OCI-LY7 (cell line): ENCODE data around the gene OPHN1. TPM values are rescaled to one million over a fixed set of nuclear protein-coding genes. Genes with fewer than 3 reads are reported as not detected.
"Not testable (repeated sequence)": the region's sequence is repeated elsewhere in the genome, so short reads cannot be mapped to it uniquely, and the experiment has no call there.

Experiments used
- BruUV-seq: library from RNA; stranded (reverse); fragments of 400-500 nt; replicated peaks from 2 replicates; lab custom pipeline; 2021; lab: Mats Ljungman, UMichigan
- CTCF ChIA-PET: fragments of 300-600 bp; sonication (Branson Sonifier 250); formaldehyde crosslinking; loops from one replicate; lab custom pipeline; 2022; ENCODE audit warnings: antibody characterized with exemption; ENCODE audit not compliant: unreplicated experiment; lab: Charles Lee
- POLR2A ChIA-PET: fragments of 300-600 bp; sonication (Branson Sonifier 250); formaldehyde crosslinking; loops from one replicate; lab custom pipeline; 2022; ENCODE audit warnings: antibody characterized with exemption; lab: Charles Lee
- DNase-seq: peaks from one replicate; pipeline ENCODE4 v3.0.0-alpha.2; 2015; ENCODE audit warnings: low spot score
- H2AFZ ChIP-seq: fragments of 200-600 bp; sonication (generic), shearing (Covaris generic); 2 replicates; pipeline ENCODE4 v1.6.1; 2014; ENCODE audit warnings: mild to moderate bottlenecking, antibody characterized with exemption, low read length, moderate library complexity
- H3K27ac ChIP-seq: fragments of 200-600 bp; sonication (generic); 2 replicates; pipeline ENCODE4 v1.5.1; 2014; ENCODE audit warnings: mixed run types, low read depth, mild to moderate bottlenecking, moderate library complexity, low read length, inconsistent platforms; ENCODE audit not compliant: poor library complexity, severe bottlenecking
- H3K36me3 ChIP-seq: fragments of 200-600 bp; sonication (generic); 2 replicates; pipeline ENCODE4 v1.6.1; 2014; ENCODE audit warnings: mild to moderate bottlenecking, antibody characterized with exemption, low read length, moderate library complexity, mixed read lengths; ENCODE audit not compliant: insufficient read depth
- H3K4me1 ChIP-seq: fragments of 200-600 bp; sonication (generic); 2 replicates; pipeline ENCODE4 v1.5.1; 2014; ENCODE audit warnings: mild to moderate bottlenecking, low read length; ENCODE audit not compliant: insufficient read depth, poor library complexity, severe bottlenecking
- H3K4me2 ChIP-seq: fragments of 200-600 bp; sonication (generic); 2 replicates; pipeline ENCODE4 v1.6.1; 2014; ENCODE audit warnings: mild to moderate bottlenecking, low read length
- H3K4me3 ChIP-seq: fragments of 200-600 bp; sonication (generic); 2 replicates; pipeline ENCODE4 v1.5.1; 2014; ENCODE audit warnings: mild to moderate bottlenecking, low read depth, low read length; ENCODE audit not compliant: poor library complexity, severe bottlenecking
- H3K79me2 ChIP-seq: fragments of 200-600 bp; sonication (generic); 2 replicates; pipeline ENCODE4 v1.6.1; 2016; ENCODE audit warnings: low read depth, mild to moderate bottlenecking, low read length, moderate library complexity, mixed read lengths; ENCODE audit not compliant: insufficient read depth
- H3K9me2 ChIP-seq: fragments of 200-600 bp; sonication (generic); 2 replicates; pipeline ENCODE4 v1.6.1; 2016; ENCODE audit warnings: mild to moderate bottlenecking, low read length, mixed read lengths; ENCODE audit not compliant: insufficient read depth
- H3K9me3 ChIP-seq: fragments of 200-600 bp; sonication (generic); 2 replicates; pipeline ENCODE4 v1.6.1; 2014; ENCODE audit warnings: mild to moderate bottlenecking, mixed run types, low read length, mixed read lengths
- H4K20me1 ChIP-seq: fragments of 200-600 bp; sonication (generic); 2 replicates; pipeline ENCODE4 v1.6.1; 2014; ENCODE audit warnings: mild to moderate bottlenecking, antibody characterized with exemption, low read length, moderate library complexity, mixed read lengths; ENCODE audit not compliant: insufficient read depth
- EZH2phosphoT487 ChIP-seq: fragments of 200-600 bp; sonication (generic); IDR thresholded peaks from 2 replicates; pipeline ENCODE4 v1.6.1; 2018; ENCODE audit warnings: low read depth, borderline replicate concordance, mild to moderate bottlenecking, mixed run types, antibody characterized with exemption, low read length, moderate library complexity, mixed read lengths
- intact Hi-C: fragments of 100-400 bp; cut with micrococcal nuclease; formaldehyde crosslinking; loops from one replicate; pipeline ENCODE4 v1.10.0; 2022; ENCODE audit not compliant: unreplicated experiment
- total RNA-seq, 2 experiments: library from RNA; depleted of rRNA in 1 of 2; stranded (reverse); fragments of >200 nt in 1 of 2; shearing (Covaris generic) in 1 of 2; gene quantifications; 2 replicates each; pipeline ENCODE4 v1.2.3, GENCODE V29; 2014 to 2022
- TF ChIP-seq, protein P1 (sequence below): fragments of 200-600 bp; sonication (generic); conservative IDR thresholded peaks from 2 replicates; pipeline ENCODE4 v1.5.1; 2014; ENCODE audit warnings: mild to moderate bottlenecking, antibody characterized with exemption, low read length, moderate library complexity, mixed read lengths

The OPHN1 gene
- total RNA-seq, 2 experiments from 2014 or later = not detected

DNA sequence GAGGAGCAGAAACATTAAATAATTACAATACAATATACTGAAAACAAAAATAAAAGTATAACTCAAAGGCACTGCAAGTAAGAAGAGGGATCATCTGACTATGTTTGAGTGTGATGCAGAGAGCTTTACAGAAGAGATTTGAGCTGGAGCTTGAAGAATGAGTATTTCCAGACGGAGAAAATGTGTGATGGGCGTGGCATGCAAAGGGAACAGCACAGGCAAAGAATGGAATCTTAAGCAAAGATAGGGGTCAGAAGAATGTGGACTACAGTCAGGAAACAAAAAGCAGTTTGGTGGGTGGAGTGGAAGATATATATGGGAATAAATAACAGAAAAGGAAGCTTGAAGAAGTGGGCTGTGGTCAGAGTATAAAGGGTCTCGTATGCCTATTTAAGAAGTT lies 45.5 kb downstream of the OPHN1 start:
- H3K27ac ChIP-seq = no peak overlapping the region
- H3K9me3 ChIP-seq = no peaks in the 10 kb centered on the region
- ChIA-PET POLR2A (no interaction called here), CTCF (no interaction called here)
- intact Hi-C loops = no loop called here
- H4K20me1 ChIP-seq = no peaks in the 10 kb centered on the region
- no peak overlapping the region for H3K4me3 ChIP-seq
- no peak for DNase-seq
- H3K4me2 ChIP-seq = no peak overlapping the region
- TF ChIP-seq EZH2phosphoT487 = no peak
- TF ChIP-seq, protein P1, sequence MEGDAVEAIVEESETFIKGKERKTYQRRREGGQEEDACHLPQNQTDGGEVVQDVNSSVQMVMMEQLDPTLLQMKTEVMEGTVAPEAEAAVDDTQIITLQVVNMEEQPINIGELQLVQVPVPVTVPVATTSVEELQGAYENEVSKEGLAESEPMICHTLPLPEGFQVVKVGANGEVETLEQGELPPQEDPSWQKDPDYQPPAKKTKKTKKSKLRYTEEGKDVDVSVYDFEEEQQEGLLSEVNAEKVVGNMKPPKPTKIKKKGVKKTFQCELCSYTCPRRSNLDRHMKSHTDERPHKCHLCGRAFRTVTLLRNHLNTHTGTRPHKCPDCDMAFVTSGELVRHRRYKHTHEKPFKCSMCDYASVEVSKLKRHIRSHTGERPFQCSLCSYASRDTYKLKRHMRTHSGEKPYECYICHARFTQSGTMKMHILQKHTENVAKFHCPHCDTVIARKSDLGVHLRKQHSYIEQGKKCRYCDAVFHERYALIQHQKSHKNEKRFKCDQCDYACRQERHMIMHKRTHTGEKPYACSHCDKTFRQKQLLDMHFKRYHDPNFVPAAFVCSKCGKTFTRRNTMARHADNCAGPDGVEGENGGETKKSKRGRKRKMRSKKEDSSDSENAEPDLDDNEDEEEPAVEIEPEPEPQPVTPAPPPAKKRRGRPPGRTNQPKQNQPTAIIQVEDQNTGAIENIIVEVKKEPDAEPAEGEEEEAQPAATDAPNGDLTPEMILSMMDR = no peak
- H3K4me1 ChIP-seq = no peaks in the 10 kb centered on the region
- H3K79me2 ChIP-seq = no peaks in the 10 kb centered on the region
- H3K9me2 ChIP-seq = no peaks in the 10 kb centered on the region
- no peaks in the 10 kb centered on the region for H3K36me3 ChIP-seq
- H2AFZ ChIP-seq = no peak overlapping the region
- no TSS peak for BruUV-seq

DNA sequence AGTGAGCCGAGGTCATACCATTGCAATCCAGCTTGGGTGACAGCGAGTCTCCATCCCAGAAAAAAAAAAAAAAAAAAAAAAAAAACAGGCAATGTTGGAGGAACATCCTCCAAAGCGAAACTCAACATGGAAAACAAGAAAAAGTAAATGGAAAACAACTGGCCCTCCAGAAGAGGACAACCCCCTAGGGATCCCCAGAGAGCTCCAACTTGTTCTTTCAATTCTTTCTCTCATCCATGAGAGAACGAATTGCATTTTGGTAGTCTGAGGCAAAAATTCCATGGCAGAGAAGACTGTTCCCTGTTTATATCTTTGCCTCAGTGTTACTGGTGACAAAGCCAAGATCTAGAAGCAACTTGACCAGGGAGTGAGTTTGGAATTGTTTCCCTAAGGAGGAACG lies 49.8 kb downstream of the OPHN1 start:
- Histone ChIP-seq H3K4me1 (no peaks in the 10 kb centered on the region), H3K36me3 (no peaks in the 10 kb centered on the region), H4K20me1 (no peaks in the 10 kb centered on the region), H3K79me2 (no peaks in the 10 kb centered on the region), H3K4me3 (no peak overlapping the region), H3K9me3 (no peaks in the 10 kb centered on the region), H3K27ac (no peak overlapping the region), H2AFZ (no peak overlapping the region), H3K9me2 (no peaks in the 10 kb centered on the region), H3K4me2 (no peak overlapping the region)
- no TSS peak for BruUV-seq
- ChIA-PET POLR2A (no interaction called here), CTCF (no interaction called here)
- DNase-seq = no peak
- TF ChIP-seq, protein P1 = no peak
- TF ChIP-seq EZH2phosphoT487 = no peak
- intact Hi-C loops = no loop called here

DNA sequence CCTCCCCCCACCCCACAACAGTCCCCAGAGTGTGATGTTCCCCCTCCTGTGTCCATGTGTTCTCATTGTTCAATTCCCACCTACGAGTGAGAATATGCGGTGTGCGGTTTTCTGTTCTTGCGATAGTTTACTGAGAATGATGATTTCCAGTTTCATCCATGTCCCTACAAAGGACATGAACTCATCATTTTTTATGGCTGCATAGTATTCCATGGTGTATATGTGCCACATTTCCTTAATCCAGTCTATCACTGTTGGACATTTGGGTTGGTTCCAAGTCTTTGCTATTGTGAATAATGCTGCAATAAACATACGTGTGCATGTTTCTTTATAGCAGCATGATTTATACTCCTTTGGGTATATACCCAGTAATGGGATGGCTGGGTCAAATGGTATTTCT lies 55.7 kb downstream of the OPHN1 start:
- intact Hi-C loops, H3K9me2 ChIP-seq, H3K79me2 ChIP-seq, DNase-seq, BruUV-seq, H3K4me2 ChIP-seq, H3K27ac ChIP-seq, H3K4me1 ChIP-seq, H4K20me1 ChIP-seq, H3K4me3 ChIP-seq, POLR2A ChIA-PET, CTCF ChIA-PET, H2AFZ ChIP-seq, H3K9me3 ChIP-seq, H3K36me3 ChIP-seq: not testable (repeated sequence)
